ENCODE data around the gene ALCAM. TPM values are rescaled to one million over a fixed set of nuclear protein-coding genes. Genes with fewer than 3 reads are reported as not detected.

The ALCAM gene
- total RNA-seq, 1 donor from 2014 or later: 26.1 TPM

DNA sequence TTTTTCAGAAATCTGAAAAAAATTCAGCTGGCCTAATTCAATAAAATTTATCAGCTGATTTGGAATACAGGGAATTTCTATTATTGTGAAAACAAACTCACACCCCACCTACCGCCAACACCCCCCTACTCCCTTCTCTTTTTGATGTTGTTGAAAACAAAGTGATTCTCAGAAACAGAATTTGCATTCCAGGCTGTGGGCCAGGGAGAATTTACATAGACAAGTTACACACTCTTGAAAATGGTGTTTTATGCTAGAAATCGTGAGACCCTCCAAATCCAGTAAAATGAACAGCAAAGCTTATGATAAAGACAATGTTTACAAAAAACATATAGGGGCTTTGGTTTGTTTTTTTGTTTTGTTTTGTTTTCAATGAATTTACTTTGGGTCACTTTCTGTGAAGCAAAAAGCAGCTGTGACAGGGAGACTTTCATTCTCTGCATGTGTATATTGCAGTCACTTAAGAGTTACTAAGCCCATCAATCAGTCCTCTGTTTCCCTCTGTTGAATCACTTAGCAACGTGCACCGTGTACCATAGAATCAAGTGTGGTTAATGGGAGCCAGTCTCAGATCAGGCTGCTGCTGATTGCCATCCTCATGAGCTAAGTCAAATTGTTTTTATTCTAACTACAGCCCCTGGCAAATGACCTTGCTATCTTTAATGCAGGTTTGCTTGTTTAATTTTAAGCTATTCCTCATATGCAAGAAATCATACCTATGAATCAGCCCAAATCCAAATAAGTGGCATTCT is 159.8 kb downstream of the ALCAM start:
- intact Hi-C loops (cut with DNase I): no loop called here
- peaks cover 0 to 5% of the 10 kb centered on the region in 2 donors for H3K36me3 ChIP-seq
- H3K9me3 ChIP-seq: no peaks in the 10 kb centered on the region
- no peak for DNase-seq (ENCODE audit: low spot score in 2 of 2)
- H3K4me3 ChIP-seq: no peak overlapping the region
- no peaks in the 10 kb centered on the region for H3K27me3 ChIP-seq
- H3K4me1 ChIP-seq: peaks cover 0 to 2% of the 10 kb centered on the region in 2 donors
- no peak for TF ChIP-seq CTCF (IDR thresholded peaks at IDR 0.05)
- no peak overlapping the region for H3K27ac ChIP-seq

GRCh38 chr3:105527535-105527934 is 160.8 kb downstream of the ALCAM start:
- no peak for DNase-seq (ENCODE audit: low spot score in 2 of 2)
- no peak overlapping the region for H3K27ac ChIP-seq
- H3K36me3 ChIP-seq: peaks cover 0 to 5% of the 10 kb centered on the region in 2 donors
- no peaks in the 10 kb centered on the region for H3K27me3 ChIP-seq
- no peak overlapping the region for H3K4me3 ChIP-seq
- no peaks in the 10 kb centered on the region for H3K9me3 ChIP-seq
- intact Hi-C loops (cut with DNase I): no loop called here
- no peak for TF ChIP-seq CTCF (IDR thresholded peaks at IDR 0.05)
- H3K4me1 ChIP-seq: no peaks in the 10 kb centered on the region

- no peaks in the 10 kb centered on the region for H3K4me1 ChIP-seq
- no peaks in the 10 kb centered on the region for H3K27me3 ChIP-seq
- H3K4me3 ChIP-seq: no peak overlapping the region
- intact Hi-C loops (cut with DNase I): no loop called here
- no peak for DNase-seq (ENCODE audit: low spot score in 2 of 2)
- no peak overlapping the region for H3K27ac ChIP-seq
- H3K9me3 ChIP-seq: no peaks in the 10 kb centered on the region
- peaks cover 0 to 5% of the 10 kb centered on the region in 2 donors for H3K36me3 ChIP-seq
- no peak for TF ChIP-seq CTCF (IDR thresholded peaks at IDR 0.05)
Measured at GRCh38 chr3:105527949-105528348, 161.2 kb downstream of the ALCAM start.

DNA sequence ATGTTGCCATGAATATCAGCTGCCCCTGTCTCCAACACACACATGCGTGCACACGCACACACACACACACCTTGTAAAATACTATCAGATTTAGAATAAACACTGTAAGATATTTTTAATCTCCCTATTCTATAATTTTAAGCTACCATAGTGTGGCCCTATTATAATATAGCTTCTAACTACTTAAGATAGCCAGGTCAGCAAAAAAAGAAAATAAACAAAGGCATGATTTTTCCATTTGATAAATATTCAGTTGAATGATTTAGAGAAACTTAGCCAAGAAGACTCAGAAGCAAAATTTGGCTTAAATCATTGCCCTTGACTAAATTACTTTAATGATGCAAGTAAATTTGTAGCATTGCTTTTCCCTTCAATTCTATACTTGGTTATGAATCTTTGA is 162.2 kb downstream of the ALCAM start:
- Histone ChIP-seq H3K4me1 (no peaks in the 10 kb centered on the region), H3K4me3 (no peak overlapping the region), H3K27me3 (no peaks in the 10 kb centered on the region), H3K27ac (no peak overlapping the region), H3K36me3 (peaks cover 2 to 12% of the 10 kb centered on the region in 2 donors), H3K9me3 (no peaks in the 10 kb centered on the region)
- no peak for TF ChIP-seq CTCF (IDR thresholded peaks at IDR 0.05)
- no peak for DNase-seq (ENCODE audit: low spot score in 2 of 2)
- intact Hi-C loops (cut with DNase I): no loop called here

- H3K36me3 ChIP-seq: peaks cover 5 to 13% of the 10 kb centered on the region in 2 donors
Measured at GRCh38 chr3:105529456-105529855, 162.7 kb downstream of the ALCAM start.

More at GRCh38 chr3:105529456-105529855, 162.7 kb downstream of the ALCAM start:
- intact Hi-C loops (cut with DNase I): no loop called here
- H3K27me3 ChIP-seq: no peaks in the 10 kb centered on the region
- H3K4me1 ChIP-seq: no peaks in the 10 kb centered on the region
- TF ChIP-seq CTCF (IDR thresholded peaks at IDR 0.05): no peak
- H3K4me3 ChIP-seq: no peak overlapping the region
- no peaks in the 10 kb centered on the region for H3K9me3 ChIP-seq
- DNase-seq (ENCODE audit: low spot score in 2 of 2): no peak
- H3K27ac ChIP-seq: no peak overlapping the region
